Measurements from ENCODE around the gene VSTM5.
"Not testable (repeated sequence)": the region's sequence is repeated elsewhere in the genome, so short reads cannot be mapped to it uniquely, and the experiment has no call there.

The VSTM5 gene

DNA sequence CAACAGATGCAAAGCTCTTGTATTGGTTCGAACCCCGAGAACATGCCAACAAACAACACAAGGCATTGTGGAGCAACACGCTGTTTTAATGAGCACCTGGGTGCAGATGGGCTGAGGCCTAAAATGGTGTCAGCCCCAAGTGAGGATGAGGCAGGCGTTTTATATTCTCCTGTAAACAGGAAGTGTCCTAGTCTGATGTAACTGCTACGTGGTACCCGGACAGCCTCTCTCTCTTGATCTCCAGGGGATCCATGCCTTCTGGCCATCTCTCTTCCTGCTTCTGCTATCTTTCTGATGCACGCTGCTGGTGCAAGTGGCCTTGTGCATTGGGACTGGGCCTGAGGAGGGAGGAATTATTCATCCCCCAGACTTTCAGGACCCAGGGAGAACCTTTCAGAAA is 19.4 kb upstream of the VSTM5 start:
- H3K27ac ChIP-seq, result no peak overlapping the region
- TF ChIP-seq, protein P1, sequence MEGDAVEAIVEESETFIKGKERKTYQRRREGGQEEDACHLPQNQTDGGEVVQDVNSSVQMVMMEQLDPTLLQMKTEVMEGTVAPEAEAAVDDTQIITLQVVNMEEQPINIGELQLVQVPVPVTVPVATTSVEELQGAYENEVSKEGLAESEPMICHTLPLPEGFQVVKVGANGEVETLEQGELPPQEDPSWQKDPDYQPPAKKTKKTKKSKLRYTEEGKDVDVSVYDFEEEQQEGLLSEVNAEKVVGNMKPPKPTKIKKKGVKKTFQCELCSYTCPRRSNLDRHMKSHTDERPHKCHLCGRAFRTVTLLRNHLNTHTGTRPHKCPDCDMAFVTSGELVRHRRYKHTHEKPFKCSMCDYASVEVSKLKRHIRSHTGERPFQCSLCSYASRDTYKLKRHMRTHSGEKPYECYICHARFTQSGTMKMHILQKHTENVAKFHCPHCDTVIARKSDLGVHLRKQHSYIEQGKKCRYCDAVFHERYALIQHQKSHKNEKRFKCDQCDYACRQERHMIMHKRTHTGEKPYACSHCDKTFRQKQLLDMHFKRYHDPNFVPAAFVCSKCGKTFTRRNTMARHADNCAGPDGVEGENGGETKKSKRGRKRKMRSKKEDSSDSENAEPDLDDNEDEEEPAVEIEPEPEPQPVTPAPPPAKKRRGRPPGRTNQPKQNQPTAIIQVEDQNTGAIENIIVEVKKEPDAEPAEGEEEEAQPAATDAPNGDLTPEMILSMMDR (conservative IDR thresholded peaks at IDR 0.05), result no peak

DNA sequence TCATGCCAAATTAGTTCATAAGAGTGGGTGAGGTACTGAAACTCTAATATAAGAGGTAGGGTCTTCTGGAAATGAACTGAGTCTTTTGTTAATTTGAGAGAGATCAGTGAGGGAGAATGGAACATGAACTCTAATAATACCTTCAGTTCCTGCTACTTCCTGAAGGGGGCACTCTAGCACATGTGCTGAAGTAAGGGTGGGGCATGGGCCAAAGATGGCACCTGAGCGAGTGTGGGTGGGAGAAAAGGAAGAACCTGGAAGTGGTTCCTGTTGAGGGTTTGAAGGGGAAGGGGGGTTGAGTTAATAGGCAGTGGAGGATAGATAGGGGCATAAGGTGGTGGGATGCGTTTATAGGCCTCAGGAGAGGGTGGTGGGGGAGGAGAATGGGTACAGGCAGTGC is 18.0 kb upstream of the VSTM5 start:
- not testable (repeated sequence) for H3K27ac ChIP-seq

DNA sequence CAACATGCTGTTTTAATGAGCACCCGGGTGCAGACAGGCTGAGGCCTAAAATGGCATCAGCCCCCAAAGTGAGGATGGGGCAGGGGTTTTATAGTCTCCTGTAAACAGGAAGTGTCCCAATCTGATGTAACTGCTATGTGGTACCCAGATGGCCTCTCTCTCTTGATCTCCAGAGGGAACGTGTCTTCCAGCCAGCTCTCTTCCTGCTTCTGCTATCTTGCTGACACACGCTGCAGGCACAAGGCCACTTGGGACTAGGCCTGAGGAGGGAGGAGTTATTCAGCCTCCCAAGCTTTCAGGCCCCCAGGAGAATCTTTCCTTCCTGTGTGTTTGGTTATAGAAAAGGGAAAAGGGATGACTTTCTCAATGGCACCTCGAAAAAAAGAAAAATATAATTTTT is 11.4 kb upstream of the VSTM5 start:
- TF ChIP-seq, protein P1 (conservative IDR thresholded peaks at IDR 0.05), result no peak
- H3K27ac ChIP-seq, result no peak overlapping the region

DNA sequence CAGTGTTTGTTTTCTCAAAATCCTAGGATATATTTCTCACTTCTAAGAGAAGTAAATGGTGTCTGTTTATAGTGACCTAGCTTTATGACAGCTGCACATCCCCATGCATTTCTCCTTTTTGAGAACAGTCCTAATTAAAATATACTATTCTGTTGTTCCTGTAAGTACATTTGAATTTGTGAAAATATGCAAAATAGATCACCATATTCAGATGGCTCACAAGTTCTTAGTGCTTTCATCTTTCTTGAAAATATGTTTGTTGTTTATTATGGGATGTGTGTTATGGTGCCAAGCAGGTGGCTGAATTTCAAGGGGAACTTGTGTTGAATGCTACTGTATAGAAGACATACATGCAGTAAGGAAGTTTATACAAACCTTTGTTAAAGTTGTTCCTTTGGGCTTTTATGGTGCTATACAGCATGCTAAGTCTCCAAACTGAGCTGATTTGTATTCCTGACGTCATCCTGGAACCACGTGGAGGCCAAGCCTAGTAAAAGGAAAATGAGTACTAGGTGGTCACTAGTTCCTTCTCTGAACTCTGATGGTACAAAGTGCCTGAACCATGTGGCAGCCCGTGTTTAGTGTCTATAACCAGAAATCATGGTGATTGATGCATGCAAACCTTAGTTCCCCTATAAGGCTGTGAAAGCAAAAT is 7.8 kb upstream of the VSTM5 start:
- H3K27ac ChIP-seq, result no peak overlapping the region
- TF ChIP-seq, protein P1 (conservative IDR thresholded peaks at IDR 0.05), result no peak

DNA sequence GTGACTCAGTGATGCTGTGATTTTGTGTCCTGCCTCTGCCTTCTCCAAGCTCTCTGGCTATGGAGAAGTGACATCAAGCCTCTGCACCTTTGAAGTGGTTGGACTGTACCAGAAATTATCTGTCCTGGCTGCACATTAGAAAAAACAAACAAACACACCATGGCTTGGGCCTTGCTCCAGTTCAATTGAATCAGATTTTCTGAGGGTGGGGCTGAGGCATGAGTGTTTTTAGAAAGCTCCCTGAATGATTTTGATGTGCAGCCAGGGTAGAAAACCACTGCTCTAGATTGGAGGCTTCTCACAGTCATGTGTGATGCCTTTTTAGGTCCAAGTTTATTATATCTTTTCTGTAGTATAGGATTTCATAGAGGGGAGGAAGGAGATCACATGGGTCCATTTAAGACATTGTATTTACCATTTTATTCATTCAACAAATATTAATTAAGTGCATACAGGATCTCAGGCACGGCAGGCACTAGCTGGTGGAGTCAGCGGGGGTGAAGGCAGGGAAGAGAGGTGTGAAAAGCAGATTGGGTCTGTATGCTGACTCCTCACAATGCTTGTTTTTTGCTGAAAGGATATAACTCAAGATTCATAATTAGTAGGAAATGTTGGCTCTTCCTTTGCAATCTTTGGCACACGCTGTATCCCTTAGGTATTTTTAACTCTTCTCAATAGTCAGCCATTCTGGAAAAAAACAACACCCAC is 7.1 kb upstream of the VSTM5 start:
- TF ChIP-seq, protein P1 (conservative IDR thresholded peaks at IDR 0.05), result no peak
- no peak overlapping the region for H3K27ac ChIP-seq

DNA sequence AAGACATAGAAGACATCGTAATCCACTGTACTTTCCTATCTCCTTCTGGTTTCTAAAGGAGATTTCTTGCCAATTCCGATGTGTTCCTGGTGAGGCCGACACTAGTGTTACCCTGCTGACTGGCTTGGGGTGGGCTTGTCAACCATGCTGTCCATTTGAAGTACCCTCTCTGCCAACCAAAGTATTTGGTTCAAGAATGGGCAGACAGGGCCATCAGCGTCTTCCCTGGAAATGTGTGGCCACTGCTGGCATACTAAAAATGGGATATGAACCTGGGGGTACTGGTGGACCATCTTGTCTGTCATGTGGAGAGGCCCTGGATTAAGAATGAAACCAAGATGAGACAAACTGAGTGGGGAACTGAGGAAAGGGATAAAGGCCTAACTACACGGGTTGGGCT is 1.8 kb upstream of the VSTM5 start:
- TF ChIP-seq, protein P1 (conservative IDR thresholded peaks at IDR 0.05), result no peak
- no peak overlapping the region for H3K27ac ChIP-seq

DNA sequence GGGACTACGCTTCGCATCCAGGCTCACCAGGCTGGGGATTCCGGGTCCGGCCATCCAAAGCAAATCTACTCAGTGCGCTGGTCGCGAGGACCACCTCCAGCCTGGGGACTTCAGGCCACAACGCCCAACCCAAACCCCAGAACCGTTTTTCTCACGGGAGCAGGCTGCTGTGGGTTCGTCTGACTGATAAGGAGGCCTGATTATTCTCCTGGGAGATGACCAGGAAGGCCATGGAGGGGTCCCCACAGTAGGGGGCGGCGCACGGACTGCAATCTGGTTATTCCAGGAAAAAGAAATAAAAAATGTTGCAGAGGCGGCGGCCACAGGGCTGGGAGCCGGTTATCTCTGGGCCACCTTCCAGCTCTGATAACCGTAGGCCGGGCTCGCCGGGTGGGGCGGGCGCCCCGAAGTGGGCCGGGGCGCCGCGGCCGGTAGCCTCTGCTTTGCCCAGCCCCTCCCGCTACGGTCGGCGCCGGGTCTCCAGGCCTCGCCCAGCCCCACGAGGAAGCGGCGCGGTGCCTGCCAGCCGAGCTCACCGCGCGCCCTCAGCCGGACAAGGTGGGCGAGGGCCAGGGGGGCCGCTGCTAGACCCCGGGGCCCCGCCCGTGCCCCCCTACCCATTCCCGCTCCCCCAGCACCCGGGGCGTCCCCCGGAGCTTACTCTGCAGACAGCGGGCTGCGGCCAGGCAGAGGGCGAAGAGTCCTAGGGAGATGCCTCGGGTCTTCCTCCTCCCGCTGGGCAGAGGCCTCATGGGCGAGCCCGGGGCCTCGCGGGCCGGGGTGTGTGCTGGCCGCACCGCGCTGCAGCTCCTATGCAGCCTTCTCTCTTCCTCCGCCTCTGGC is 446 bp downstream of the VSTM5 start:
- TF ChIP-seq, protein P1 (conservative IDR thresholded peaks at IDR 0.05), result peak; percentile 38
- H3K27ac ChIP-seq, result peak overlapping the region; percentile 92

Data from VCaP (cell line).